Mammary epithelial cell (primary cell): Measurements from ENCODE around the gene OR8B3.

Experiments used
- CTCF ChIP-seq, 2 donors: IDR thresholded peaks in 1 of 2; conservative IDR thresholded peaks in 1 of 2; 2 replicates each; pipeline ENCODE4 v1.5.1; 2011 to 2012; ENCODE audit warnings: inconsistent platforms in 2 of 2, low read length in 2 of 2, mild to moderate bottlenecking in 2 of 2, control low read depth in 1 of 2, low read depth in 1 of 2; ENCODE audit not compliant: insufficient read depth in 1 of 2; ENCODE audit errors: extremely low read depth in 1 of 2
- EZH2 ChIP-seq: IDR thresholded peaks from 2 replicates; pipeline ENCODE4 v1.6.1; 2012; ENCODE audit warnings: low read length, inconsistent platforms, borderline replicate concordance

- TF ChIP-seq CTCF (conservative IDR thresholded peaks at IDR 0.05 in 1 of 2, IDR thresholded peaks at IDR 0.05 in 1 of 2; ENCODE audit: extremely low read depth in 1 of 2, insufficient read depth in 1 of 2, low read depth in 1 of 2, low read length in 2 of 2) = no peak
- TF ChIP-seq EZH2 = no peak
Observed at GRCh38 chr11:124405581-124405980, 6.8 kb upstream of the OR8B3 start.
